GM12801 (cell line): Measurements from ENCODE around the gene ETV7.

Experiments
- TF ChIP-seq, protein P1 (sequence below): IDR thresholded peaks from one replicate; pipeline ENCODE4 v1.5.1; 2011; ENCODE audit warnings: control low read depth; ENCODE audit not compliant: insufficient read length; ENCODE audit errors: extremely low read depth

ETV7 gene

GRCh38 chr6:36402481-36402880 lies 15.0 kb upstream of the ETV7 start:
- TF ChIP-seq, protein P1, sequence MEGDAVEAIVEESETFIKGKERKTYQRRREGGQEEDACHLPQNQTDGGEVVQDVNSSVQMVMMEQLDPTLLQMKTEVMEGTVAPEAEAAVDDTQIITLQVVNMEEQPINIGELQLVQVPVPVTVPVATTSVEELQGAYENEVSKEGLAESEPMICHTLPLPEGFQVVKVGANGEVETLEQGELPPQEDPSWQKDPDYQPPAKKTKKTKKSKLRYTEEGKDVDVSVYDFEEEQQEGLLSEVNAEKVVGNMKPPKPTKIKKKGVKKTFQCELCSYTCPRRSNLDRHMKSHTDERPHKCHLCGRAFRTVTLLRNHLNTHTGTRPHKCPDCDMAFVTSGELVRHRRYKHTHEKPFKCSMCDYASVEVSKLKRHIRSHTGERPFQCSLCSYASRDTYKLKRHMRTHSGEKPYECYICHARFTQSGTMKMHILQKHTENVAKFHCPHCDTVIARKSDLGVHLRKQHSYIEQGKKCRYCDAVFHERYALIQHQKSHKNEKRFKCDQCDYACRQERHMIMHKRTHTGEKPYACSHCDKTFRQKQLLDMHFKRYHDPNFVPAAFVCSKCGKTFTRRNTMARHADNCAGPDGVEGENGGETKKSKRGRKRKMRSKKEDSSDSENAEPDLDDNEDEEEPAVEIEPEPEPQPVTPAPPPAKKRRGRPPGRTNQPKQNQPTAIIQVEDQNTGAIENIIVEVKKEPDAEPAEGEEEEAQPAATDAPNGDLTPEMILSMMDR: no peak

DNA sequence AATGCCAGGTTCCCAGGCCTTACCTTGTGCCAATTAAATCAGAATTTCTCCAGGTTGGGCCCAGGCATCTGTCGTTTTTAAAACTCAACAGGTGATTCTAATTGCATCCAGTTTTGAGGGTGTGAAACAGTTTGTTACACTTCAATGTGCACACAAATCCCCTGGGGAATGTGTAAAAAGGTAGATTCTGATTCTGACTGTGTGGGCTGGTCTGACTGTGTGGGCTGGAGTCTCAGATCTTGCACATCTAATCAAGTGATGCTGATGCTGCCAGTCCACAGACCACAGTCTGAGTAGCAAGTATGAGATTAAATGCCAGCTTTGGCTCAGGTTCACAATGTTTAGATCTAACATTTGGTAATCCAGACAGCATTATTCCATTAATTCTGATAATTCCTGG lies 12.5 kb upstream of the ETV7 start:
- TF ChIP-seq, protein P1: no peak

GRCh38 chr6:36392621-36393020 lies 5.2 kb upstream of the ETV7 start:
- TF ChIP-seq, protein P1: no peak

GRCh38 chr6:36389353-36389752 lies 1.9 kb upstream of the ETV7 start:
- TF ChIP-seq, protein P1: no peak

GRCh38 chr6:36386495-36387439 lies 702 bp downstream of the ETV7 start:
- TF ChIP-seq, protein P1: no peak

GRCh38 chr6:36384095-36384494 lies 3.4 kb downstream of the ETV7 start:
- TF ChIP-seq, protein P1: no peak

DNA sequence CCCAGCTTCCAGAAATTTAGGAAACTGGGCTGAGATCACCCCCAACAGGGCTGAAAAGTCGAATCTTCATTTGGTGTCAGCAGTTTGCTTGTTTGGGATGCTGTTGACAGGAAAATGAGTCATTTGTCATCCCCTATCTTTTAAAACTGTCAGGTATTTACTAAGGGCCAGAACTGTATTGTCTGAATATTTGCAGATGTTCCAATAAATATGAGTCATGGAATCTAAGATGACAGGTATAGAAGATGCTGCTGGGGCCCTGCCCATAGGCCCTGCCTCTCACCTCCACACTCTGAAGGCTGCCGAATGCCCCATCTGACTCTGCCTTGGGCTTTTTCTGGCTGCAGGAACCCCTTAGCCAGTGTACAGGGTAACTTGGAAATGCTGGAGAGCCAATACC lies 3.9 kb downstream of the ETV7 start:
- TF ChIP-seq, protein P1: no peak
